OCI-LY7 (cell line): ENCODE data around the gene SERINC5. TPM values are rescaled to one million over a fixed set of nuclear protein-coding genes. Genes with fewer than 3 reads are reported as not detected.

Experiments used
- BruUV-seq: library from RNA; stranded (reverse); fragments of 400-500 nt; replicated peaks from 2 replicates; lab custom pipeline; 2021; lab: Mats Ljungman, UMichigan
- CTCF ChIA-PET: fragments of 300-600 bp; sonication (Branson Sonifier 250); formaldehyde crosslinking; loops from one replicate; lab custom pipeline; 2022; ENCODE audit warnings: antibody characterized with exemption; ENCODE audit not compliant: unreplicated experiment; lab: Charles Lee
- POLR2A ChIA-PET: fragments of 300-600 bp; sonication (Branson Sonifier 250); formaldehyde crosslinking; loops from one replicate; lab custom pipeline; 2022; ENCODE audit warnings: antibody characterized with exemption; lab: Charles Lee
- DNase-seq: peaks from one replicate; pipeline ENCODE4 v3.0.0-alpha.2; 2015; ENCODE audit warnings: low spot score
- H2AFZ ChIP-seq: fragments of 200-600 bp; sonication (generic), shearing (Covaris generic); 2 replicates; pipeline ENCODE4 v1.6.1; 2014; ENCODE audit warnings: mild to moderate bottlenecking, antibody characterized with exemption, low read length, moderate library complexity
- H3K27ac ChIP-seq: fragments of 200-600 bp; sonication (generic); 2 replicates; pipeline ENCODE4 v1.5.1; 2014; ENCODE audit warnings: mixed run types, low read depth, mild to moderate bottlenecking, moderate library complexity, low read length, inconsistent platforms; ENCODE audit not compliant: poor library complexity, severe bottlenecking
- H3K36me3 ChIP-seq: fragments of 200-600 bp; sonication (generic); 2 replicates; pipeline ENCODE4 v1.6.1; 2014; ENCODE audit warnings: mild to moderate bottlenecking, antibody characterized with exemption, low read length, moderate library complexity, mixed read lengths; ENCODE audit not compliant: insufficient read depth
- H3K4me1 ChIP-seq: fragments of 200-600 bp; sonication (generic); 2 replicates; pipeline ENCODE4 v1.5.1; 2014; ENCODE audit warnings: mild to moderate bottlenecking, low read length; ENCODE audit not compliant: insufficient read depth, poor library complexity, severe bottlenecking
- H3K4me2 ChIP-seq: fragments of 200-600 bp; sonication (generic); 2 replicates; pipeline ENCODE4 v1.6.1; 2014; ENCODE audit warnings: mild to moderate bottlenecking, low read length
- H3K4me3 ChIP-seq: fragments of 200-600 bp; sonication (generic); 2 replicates; pipeline ENCODE4 v1.5.1; 2014; ENCODE audit warnings: mild to moderate bottlenecking, low read depth, low read length; ENCODE audit not compliant: poor library complexity, severe bottlenecking
- H3K79me2 ChIP-seq: fragments of 200-600 bp; sonication (generic); 2 replicates; pipeline ENCODE4 v1.6.1; 2016; ENCODE audit warnings: low read depth, mild to moderate bottlenecking, low read length, moderate library complexity, mixed read lengths; ENCODE audit not compliant: insufficient read depth
- H3K9me2 ChIP-seq: fragments of 200-600 bp; sonication (generic); 2 replicates; pipeline ENCODE4 v1.6.1; 2016; ENCODE audit warnings: mild to moderate bottlenecking, low read length, mixed read lengths; ENCODE audit not compliant: insufficient read depth
- H3K9me3 ChIP-seq: fragments of 200-600 bp; sonication (generic); 2 replicates; pipeline ENCODE4 v1.6.1; 2014; ENCODE audit warnings: mild to moderate bottlenecking, mixed run types, low read length, mixed read lengths
- H4K20me1 ChIP-seq: fragments of 200-600 bp; sonication (generic); 2 replicates; pipeline ENCODE4 v1.6.1; 2014; ENCODE audit warnings: mild to moderate bottlenecking, antibody characterized with exemption, low read length, moderate library complexity, mixed read lengths; ENCODE audit not compliant: insufficient read depth
- EZH2phosphoT487 ChIP-seq: fragments of 200-600 bp; sonication (generic); IDR thresholded peaks from 2 replicates; pipeline ENCODE4 v1.6.1; 2018; ENCODE audit warnings: low read depth, borderline replicate concordance, mild to moderate bottlenecking, mixed run types, antibody characterized with exemption, low read length, moderate library complexity, mixed read lengths
- intact Hi-C: fragments of 100-400 bp; cut with micrococcal nuclease; formaldehyde crosslinking; loops from one replicate; pipeline ENCODE4 v1.10.0; 2022; ENCODE audit not compliant: unreplicated experiment
- total RNA-seq, 2 experiments: library from RNA; depleted of rRNA in 1 of 2; stranded (reverse); fragments of >200 nt in 1 of 2; shearing (Covaris generic) in 1 of 2; gene quantifications; 2 replicates each; pipeline ENCODE4 v1.2.3, GENCODE V29; 2014 to 2022
- TF ChIP-seq, protein P1 (sequence below): fragments of 200-600 bp; sonication (generic); conservative IDR thresholded peaks from 2 replicates; pipeline ENCODE4 v1.5.1; 2014; ENCODE audit warnings: mild to moderate bottlenecking, antibody characterized with exemption, low read length, moderate library complexity, mixed read lengths

SERINC5 gene
- total RNA-seq, 2 experiments from 2014 or later = 31.2 to 87.9 TPM

DNA sequence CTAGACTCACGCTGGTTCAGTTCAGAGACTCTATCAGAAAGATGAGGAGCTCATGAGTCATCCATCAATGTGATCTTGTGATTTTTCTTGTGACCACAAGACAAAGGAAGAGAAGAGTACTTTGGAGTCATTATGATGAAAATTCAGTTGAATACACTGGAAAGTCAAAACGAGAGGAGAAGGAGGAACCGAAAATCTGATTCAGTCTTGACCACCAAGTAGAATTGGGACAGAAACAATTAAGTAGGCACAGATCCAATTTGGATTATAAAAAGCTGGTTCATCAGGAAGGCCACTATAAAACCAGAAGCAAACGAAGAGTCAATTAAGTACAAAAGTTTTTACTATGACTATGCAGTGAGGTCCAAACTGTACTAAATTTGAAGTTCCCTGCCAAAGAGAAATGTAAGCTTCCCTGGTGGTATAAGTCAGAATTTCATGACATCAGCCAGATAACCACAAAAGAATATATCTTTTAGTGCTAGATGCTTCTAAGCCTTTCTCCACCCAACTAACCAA lies 129.8 kb downstream of the SERINC5 start:
- peak; percentile 27 for DNase-seq
- intact Hi-C loops = no loop called here
- no peak overlapping the region for H3K27ac ChIP-seq

DNA sequence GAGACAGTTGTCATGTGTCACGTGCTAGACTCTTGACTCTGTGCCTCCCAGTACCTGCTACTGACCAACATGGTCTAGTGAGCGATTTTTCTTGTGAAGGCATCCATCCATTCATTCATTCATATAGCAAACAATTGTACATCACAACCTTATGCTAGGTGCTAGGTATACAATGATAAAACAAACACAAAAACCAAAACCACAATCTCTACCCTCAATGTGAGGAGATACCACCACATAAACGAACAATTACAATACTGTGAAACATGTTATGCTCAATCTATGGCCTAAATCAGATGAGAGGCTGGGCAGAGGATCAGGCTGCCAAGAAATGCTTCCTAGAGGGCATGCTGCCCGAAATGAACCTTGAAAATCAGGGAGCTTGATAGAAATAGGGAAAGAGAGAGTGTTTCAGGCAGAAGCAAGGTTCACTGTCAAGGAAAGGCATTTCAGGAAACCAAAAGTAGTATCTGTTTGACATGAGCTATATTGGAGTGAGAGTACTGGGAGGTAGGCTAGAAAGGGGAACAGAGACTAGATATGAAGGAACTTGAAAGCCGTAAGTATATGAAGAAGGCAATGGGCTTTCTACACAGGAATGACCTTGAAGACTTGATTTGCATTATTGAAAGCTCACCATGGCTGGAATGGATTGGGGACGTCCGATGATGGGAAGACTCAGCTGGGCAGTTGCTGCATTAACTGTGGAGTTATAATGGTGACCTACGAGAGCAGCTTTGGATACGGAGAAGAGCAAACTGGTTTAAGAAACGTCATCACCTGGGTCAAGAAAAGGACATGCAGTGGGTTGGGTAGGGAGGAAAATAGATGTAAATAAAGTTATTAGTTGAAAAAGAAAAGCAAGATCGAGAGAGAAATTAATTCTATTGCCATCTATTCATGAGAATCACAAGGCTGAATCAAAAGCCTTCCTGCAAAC lies 130.6 kb downstream of the SERINC5 start:
- Histone ChIP-seq H3K9me2 (no peaks in the 10 kb centered on the region), H3K27ac (no peak overlapping the region), H2AFZ (no peak overlapping the region), H3K36me3 (peaks cover 5% of the 10 kb centered on the region; the same call in 1 of the 2 replicates), H3K9me3 (no peaks in the 10 kb centered on the region), H4K20me1 (no peaks in the 10 kb centered on the region), H3K4me3 (no peak overlapping the region), H3K4me2 (peak overlapping the region; percentile 42), H3K79me2 (no peaks in the 10 kb centered on the region), H3K4me1 (peaks cover 22% of the 10 kb centered on the region)
- no TSS peak for BruUV-seq
- TF ChIP-seq, protein P1, sequence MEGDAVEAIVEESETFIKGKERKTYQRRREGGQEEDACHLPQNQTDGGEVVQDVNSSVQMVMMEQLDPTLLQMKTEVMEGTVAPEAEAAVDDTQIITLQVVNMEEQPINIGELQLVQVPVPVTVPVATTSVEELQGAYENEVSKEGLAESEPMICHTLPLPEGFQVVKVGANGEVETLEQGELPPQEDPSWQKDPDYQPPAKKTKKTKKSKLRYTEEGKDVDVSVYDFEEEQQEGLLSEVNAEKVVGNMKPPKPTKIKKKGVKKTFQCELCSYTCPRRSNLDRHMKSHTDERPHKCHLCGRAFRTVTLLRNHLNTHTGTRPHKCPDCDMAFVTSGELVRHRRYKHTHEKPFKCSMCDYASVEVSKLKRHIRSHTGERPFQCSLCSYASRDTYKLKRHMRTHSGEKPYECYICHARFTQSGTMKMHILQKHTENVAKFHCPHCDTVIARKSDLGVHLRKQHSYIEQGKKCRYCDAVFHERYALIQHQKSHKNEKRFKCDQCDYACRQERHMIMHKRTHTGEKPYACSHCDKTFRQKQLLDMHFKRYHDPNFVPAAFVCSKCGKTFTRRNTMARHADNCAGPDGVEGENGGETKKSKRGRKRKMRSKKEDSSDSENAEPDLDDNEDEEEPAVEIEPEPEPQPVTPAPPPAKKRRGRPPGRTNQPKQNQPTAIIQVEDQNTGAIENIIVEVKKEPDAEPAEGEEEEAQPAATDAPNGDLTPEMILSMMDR = no peak
- TF ChIP-seq EZH2phosphoT487 = no peak
- intact Hi-C loops = no loop called here
- peak; percentile 64 for DNase-seq
- ChIA-PET CTCF (interaction anchor here (0.6 kb wide), 1 partner anchor 9 kb away, joined by 3 read pairs; no protein-coding TSS in a partner anchor), POLR2A (interaction anchor here (0.6 to 1.4 kb wide), 4 partner anchors 11 to 284 kb away, joined by 3 read pairs; no protein-coding TSS in a partner anchor)

More for the DNA sequence above, 129.8 kb downstream of the SERINC5 start:
- no TSS peak for BruUV-seq
- TF ChIP-seq EZH2phosphoT487 = no peak
- TF ChIP-seq, protein P1 = no peak
- Histone ChIP-seq H3K79me2 (no peaks in the 10 kb centered on the region), H3K4me1 (peaks cover 22% of the 10 kb centered on the region), H3K9me3 (no peaks in the 10 kb centered on the region), H3K4me3 (no peak overlapping the region), H3K4me2 (peak overlapping the region; percentile 42), H3K36me3 (peaks cover 5% of the 10 kb centered on the region; the same call in 1 of the 2 replicates), H3K9me2 (no peaks in the 10 kb centered on the region), H2AFZ (no peak overlapping the region), H4K20me1 (no peaks in the 10 kb centered on the region)
- ChIA-PET CTCF (interaction anchor here (0.6 kb wide), 1 partner anchor 10 kb away, joined by 3 read pairs; no protein-coding TSS in a partner anchor), POLR2A (interaction anchor here (0.6 to 2.0 kb wide), 5 partner anchors 11 to 285 kb away, joined by 3 to 5 read pairs (median 3); no protein-coding TSS in a partner anchor)
